HFFc6 (cell line): ENCODE results near the gene TBC1D2B. TPM values are rescaled to one million over a fixed set of nuclear protein-coding genes. Genes with fewer than 3 reads are reported as not detected.

ENCODE experiments used
- DNase-seq: peaks from one replicate; pipeline ENCODE4 v3.0.0-alpha.2; 2018
- H3K27ac Mint-ChIP-seq: 2 replicates; pipeline ENCODE4 v1.8.0; 2020; ENCODE audit warnings: mild to moderate bottlenecking, mixed read lengths
- H3K27me3 Mint-ChIP-seq: 2 replicates; pipeline ENCODE4 v1.8.0; 2021; ENCODE audit warnings: mild to moderate bottlenecking, moderate library complexity, mixed read lengths; ENCODE audit not compliant: insufficient read depth
- H3K36me3 Mint-ChIP-seq: 2 replicates; pipeline ENCODE4 v1.8.0; 2021; ENCODE audit warnings: low read depth, mixed read lengths
- H3K4me1 Mint-ChIP-seq: 2 replicates; pipeline ENCODE4 v1.8.0; 2020; ENCODE audit warnings: low read depth, mixed read lengths
- H3K4me3 Mint-ChIP-seq: 2 replicates; pipeline ENCODE4 v1.8.0; 2020; ENCODE audit warnings: mild to moderate bottlenecking, moderate library complexity, mixed read lengths
- H3K9me3 Mint-ChIP-seq: 2 replicates; pipeline ENCODE4 v1.8.0; 2020; ENCODE audit warnings: mild to moderate bottlenecking, mixed read lengths
- CTCF ChIP-seq: fragments of 200-600 bp; sonication (generic); IDR thresholded peaks from 2 replicates; pipeline ENCODE4 v1.5.0; 2021; ENCODE audit warnings: antibody characterized with exemption, mild to moderate bottlenecking
- total RNA-seq, 6 experiments: library from RNA; stranded (reverse); fragmentation: NEBNext Ultra II Directional; extraction: Animal tissue kit (Norgen Biotek cat#: 25700); gene quantifications; 2 replicates in 1 of 6; 3 replicates in 5 of 6; pipeline ENCODE4 v1.2.3, GENCODE V29; 2021

Gene TBC1D2B
- total RNA-seq, 6 experiments from 2014 or later: 34.1 to 42.5 (median 38.0) TPM

- Mint-ChIP-seq H3K4me1 (peaks cover 37% of the 10 kb centered on the region), H3K9me3 (no peaks in the 10 kb centered on the region)
- no peak for TF ChIP-seq CTCF
Measured at GRCh38 chr15:78002996-78003395, 74.5 kb downstream of the TBC1D2B start.

DNA sequence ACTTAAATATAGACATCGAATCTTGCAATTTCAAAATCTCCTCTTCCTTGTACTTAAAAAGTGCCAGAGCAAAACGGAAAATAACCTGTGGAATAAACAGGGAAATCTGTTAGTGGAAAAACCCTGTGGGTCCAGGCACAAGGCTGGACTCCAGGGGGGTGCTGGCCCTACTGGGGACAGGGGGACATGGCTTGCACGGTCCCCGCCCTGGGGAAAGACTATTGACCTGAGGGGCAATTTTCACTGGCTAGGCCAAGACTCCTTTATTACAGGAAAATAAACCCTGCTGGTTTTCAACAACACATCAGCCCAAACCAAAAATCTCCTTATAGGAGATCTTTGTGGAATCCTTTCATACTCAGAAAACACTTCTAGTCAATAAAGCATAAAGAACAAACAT lies 75.9 kb downstream of the TBC1D2B start:
- peaks cover 6% of the 10 kb centered on the region; the same call in 1 of the 2 replicates for H3K27me3 Mint-ChIP-seq
- H3K4me3 Mint-ChIP-seq: no peak overlapping the region
- no peak overlapping the region for H3K27ac Mint-ChIP-seq
- H3K4me1 Mint-ChIP-seq: peaks cover 26% of the 10 kb centered on the region
- no peaks in the 10 kb centered on the region for H3K9me3 Mint-ChIP-seq
- TF ChIP-seq CTCF: no peak
- peaks cover 20% of the 10 kb centered on the region for H3K36me3 Mint-ChIP-seq
- DNase-seq: no peak

More at GRCh38 chr15:78002996-78003395, 74.5 kb downstream of the TBC1D2B start:
- Mint-ChIP-seq H3K4me3 (no peak overlapping the region), H3K27me3 (peaks cover 4% of the 10 kb centered on the region; the same call in 1 of the 2 replicates), H3K27ac (no peak overlapping the region), H3K36me3 (peaks cover 21% of the 10 kb centered on the region)
- no peak for DNase-seq

DNA sequence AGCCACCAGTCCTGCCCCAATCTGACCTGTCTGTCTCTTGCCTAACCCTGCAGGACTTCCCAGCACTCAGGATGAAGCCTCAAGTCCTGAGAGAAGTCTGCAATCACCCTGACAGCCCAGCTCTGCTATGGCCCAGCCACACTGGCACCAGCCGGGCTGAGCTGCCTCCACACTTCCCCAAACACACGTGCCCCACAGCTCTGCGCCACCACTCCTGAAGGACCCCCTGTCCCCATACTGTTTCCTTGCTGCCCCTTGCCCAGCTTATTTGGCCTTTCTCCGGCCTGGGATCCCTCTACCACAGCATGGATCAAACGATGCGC lies 76.6 kb downstream of the TBC1D2B start:
- no peak overlapping the region for H3K27ac Mint-ChIP-seq

GRCh38 chr15:78000091-78000926 lies 77.2 kb downstream of the TBC1D2B start:
- Mint-ChIP-seq H3K27me3 (peaks cover 6% of the 10 kb centered on the region; the same call in 1 of the 2 replicates), H3K36me3 (peaks cover 17% of the 10 kb centered on the region), H3K9me3 (no peaks in the 10 kb centered on the region), H3K4me1 (peaks cover 25% of the 10 kb centered on the region), H3K27ac (no peak overlapping the region), H3K4me3 (no peak overlapping the region)
- TF ChIP-seq CTCF: peak; percentile 65
- DNase-seq: peak; percentile 22

More for the DNA sequence above, 76.6 kb downstream of the TBC1D2B start:
- Mint-ChIP-seq H3K9me3 (no peaks in the 10 kb centered on the region), H3K4me1 (peaks cover 26% of the 10 kb centered on the region), H3K27me3 (peaks cover 6% of the 10 kb centered on the region; the same call in 1 of the 2 replicates), H3K4me3 (no peak overlapping the region), H3K36me3 (peaks cover 17% of the 10 kb centered on the region)
- TF ChIP-seq CTCF: no peak
- DNase-seq: no peak

- Mint-ChIP-seq H3K36me3 (peaks cover 17% of the 10 kb centered on the region), H3K4me3 (no peak overlapping the region), H3K27me3 (peaks cover 6% of the 10 kb centered on the region; the same call in 1 of the 2 replicates), H3K27ac (no peak overlapping the region), H3K9me3 (no peaks in the 10 kb centered on the region), H3K4me1 (peaks cover 24% of the 10 kb centered on the region)
- DNase-seq: no peak
- TF ChIP-seq CTCF: no peak
Measured at GRCh38 chr15:77999486-77999885, 78.0 kb downstream of the TBC1D2B start.
